ENCODE results near the gene LRP1.

Gene LRP1

DNA sequence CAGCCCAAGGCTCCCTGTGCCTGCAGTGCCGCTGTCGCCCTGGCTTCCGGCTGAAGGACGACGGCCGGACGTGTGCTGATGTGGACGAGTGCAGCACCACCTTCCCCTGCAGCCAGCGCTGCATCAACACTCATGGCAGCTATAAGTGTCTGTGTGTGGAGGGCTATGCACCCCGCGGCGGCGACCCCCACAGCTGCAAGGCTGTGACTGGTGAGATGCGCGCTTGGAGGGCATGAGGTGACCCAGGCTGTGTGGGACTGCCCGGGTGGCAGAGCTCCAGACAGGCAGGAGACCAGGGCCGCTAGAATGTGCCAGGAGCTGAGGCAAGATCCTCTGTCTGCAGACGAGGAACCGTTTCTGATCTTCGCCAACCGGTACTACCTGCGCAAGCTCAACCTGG, 68.7 kb downstream of the LRP1 start:
- no peak for DNase-seq

DNA sequence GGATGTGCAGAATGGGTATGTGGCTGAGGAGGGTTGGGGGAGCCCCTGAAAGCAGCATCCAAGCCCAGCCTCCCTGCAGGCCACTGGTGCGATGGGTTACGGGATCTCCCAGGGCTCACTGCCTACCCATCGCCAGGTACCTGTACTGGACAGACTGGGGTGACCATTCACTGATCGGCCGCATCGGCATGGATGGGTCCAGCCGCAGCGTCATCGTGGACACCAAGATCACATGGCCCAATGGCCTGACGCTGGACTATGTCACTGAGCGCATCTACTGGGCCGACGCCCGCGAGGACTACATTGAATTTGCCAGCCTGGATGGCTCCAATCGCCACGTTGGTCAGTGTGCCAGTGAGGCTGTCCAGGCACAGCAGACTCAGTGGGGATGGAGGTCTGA, 70.0 kb downstream of the LRP1 start:
- DNase-seq: no peak

DNA sequence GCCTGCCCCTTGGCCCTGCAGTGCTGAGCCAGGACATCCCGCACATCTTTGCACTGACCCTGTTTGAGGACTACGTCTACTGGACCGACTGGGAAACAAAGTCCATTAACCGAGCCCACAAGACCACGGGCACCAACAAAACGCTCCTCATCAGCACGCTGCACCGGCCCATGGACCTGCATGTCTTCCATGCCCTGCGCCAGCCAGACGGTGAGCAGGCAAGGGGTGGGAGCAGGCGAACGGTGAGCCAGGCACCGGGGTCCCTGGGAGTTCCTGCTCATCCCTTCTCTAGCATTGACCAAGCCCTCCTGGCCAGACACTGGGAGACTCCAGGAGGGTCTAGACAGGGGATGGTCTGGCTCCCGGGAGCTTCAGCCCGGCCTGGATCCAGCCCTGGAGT, 70.9 kb downstream of the LRP1 start:
- no peak for DNase-seq

DNA sequence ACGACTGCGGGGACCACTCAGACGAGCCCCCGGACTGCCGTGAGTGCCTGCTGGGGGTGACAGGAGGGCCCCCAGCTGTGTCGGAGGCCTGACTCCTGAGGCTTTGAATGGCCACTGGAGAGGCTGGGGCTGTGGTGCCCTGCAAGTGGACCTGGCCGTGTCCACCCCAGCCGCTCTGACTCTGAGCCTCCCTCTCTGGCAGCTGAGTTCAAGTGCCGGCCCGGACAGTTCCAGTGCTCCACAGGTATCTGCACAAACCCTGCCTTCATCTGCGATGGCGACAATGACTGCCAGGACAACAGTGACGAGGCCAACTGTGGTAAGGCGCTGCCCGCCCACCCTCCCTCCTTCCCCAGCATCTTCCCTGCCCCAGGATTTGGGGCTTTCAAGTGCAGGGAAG, 72.2 kb downstream of the LRP1 start:
- no peak for DNase-seq

DNA sequence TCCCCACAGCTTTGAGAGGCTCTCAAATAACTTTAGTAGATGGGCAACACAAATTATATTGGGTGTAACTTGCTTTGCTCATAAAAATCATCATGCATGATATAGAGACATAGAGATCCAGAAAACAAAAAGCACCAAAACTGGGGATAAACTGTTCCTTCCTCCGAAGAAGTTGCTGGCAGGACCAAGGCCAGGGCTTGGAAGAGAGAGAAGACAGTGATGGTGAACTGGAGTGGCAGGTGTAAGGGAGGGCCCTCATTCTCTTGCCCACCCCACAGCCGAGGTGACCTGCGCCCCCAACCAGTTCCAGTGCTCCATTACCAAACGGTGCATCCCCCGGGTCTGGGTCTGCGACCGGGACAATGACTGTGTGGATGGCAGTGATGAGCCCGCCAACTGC, 72.9 kb downstream of the LRP1 start:
- no peak for DNase-seq

DNA sequence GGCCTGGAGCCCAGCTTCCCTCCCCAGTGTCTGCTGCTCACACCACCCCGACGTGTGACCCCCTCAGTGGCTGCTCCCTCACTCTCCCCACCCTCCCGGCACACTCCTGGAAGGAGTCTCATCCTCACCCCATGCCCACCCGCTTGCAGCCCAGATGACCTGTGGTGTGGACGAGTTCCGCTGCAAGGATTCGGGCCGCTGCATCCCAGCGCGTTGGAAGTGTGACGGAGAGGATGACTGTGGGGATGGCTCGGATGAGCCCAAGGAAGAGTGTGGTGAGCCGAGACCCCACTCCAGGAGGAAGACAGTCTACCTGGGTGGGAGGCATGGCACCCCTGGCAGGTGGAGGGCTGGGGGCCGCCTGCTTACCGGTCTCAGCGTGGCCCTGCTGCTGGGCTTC, 73.3 kb downstream of the LRP1 start:
- no peak for DNase-seq

DNA sequence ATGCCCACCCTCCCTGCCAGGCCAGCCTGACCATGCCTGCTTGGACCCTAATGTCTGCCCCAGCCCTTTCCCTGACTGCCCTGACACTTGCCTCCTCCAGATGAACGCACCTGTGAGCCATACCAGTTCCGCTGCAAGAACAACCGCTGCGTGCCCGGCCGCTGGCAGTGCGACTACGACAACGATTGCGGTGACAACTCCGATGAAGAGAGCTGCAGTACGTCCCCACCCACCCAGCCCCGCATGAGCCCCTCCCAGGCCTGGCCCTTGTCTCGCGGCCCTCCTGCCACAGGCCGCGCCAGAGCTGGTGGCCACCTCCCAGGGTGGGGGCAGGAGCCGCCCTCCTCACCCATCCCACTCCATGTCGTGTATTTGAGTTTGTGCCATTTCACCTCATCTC, 74.0 kb downstream of the LRP1 start:
- DNase-seq: no peak

DNA sequence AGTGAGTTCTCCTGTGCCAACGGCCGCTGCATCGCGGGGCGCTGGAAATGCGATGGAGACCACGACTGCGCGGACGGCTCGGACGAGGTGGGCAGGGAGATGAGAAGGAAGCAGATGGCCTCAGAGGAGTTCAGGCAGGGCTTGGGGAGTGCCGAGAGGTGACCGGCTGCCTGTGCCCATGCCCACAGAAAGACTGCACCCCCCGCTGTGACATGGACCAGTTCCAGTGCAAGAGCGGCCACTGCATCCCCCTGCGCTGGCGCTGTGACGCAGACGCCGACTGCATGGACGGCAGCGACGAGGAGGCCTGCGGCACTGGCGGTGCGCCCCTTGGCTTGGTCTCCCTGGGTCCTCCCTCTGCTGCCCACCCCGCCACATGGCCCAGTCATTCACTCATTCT, 74.9 kb downstream of the LRP1 start:
- DNase-seq: no peak

DNA sequence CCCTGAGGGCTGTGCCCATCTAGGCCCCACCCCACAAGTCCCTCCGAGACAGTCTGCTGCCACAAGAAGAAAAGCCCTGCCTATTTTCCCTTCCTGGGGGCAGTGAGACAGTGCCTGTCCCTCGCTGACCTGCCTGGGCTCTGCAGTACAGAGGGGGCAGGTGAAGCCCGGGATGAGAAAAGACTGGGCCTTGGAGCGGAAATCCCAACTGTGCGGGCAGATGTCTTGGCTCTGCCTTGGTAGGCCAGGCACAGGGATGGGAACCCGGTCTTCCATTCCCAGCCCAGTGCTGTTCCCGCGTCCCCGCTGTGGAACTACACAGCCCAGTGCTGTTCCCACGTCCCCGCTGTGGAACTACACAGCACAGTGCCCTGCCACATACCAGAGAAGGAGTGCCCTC, 75.5 kb downstream of the LRP1 start:
- no peak for DNase-seq

DNA sequence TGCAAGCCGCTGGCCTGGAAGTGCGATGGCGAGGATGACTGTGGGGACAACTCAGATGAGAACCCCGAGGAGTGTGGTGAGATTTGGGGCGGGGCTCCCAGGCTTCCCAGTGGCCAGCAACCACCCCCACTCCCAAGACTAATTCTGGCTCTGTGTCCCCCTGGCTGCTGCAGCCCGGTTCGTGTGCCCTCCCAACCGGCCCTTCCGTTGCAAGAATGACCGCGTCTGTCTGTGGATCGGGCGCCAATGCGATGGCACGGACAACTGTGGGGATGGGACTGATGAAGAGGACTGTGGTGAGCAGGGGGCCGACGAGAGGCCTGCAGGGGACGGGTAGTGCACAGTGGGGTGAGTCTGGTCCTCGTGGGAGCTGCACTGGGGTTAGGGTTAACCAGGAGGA, 76.2 kb downstream of the LRP1 start:
- no peak for DNase-seq

DNA sequence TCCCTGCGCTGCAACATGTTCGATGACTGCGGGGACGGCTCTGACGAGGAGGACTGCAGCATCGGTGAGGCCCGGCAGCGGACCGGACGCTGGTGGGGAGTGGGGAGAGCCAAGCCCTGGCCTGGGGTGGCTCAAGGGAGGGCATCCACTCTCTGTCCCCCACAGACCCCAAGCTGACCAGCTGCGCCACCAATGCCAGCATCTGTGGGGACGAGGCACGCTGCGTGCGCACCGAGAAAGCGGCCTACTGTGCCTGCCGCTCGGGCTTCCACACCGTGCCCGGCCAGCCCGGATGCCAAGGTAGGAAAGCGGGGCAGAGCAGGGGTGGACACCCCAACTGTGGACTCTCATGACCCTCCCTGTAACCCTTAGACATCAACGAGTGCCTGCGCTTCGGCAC, 76.9 kb downstream of the LRP1 start:
- DNase-seq: no peak

DNA sequence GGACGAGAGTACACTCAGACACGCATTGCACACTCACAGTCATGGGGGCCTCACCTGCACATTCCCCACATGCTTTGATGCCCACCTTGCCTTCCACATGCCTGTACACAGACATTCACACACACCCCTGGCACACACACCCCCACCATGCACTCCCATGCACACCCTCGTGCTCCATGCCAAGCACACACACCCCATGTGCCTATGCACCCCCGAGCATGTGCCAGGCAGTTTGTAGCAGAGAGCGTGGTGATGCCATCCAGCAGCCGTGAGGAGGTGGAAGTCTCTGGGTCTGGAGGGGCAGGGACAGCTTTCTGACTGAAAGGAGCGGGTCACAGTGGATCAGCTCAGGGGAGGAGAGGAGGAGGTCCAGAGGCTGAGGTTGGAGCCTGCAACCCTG, 77.6 kb downstream of the LRP1 start:
- DNase-seq: no peak

DNA sequence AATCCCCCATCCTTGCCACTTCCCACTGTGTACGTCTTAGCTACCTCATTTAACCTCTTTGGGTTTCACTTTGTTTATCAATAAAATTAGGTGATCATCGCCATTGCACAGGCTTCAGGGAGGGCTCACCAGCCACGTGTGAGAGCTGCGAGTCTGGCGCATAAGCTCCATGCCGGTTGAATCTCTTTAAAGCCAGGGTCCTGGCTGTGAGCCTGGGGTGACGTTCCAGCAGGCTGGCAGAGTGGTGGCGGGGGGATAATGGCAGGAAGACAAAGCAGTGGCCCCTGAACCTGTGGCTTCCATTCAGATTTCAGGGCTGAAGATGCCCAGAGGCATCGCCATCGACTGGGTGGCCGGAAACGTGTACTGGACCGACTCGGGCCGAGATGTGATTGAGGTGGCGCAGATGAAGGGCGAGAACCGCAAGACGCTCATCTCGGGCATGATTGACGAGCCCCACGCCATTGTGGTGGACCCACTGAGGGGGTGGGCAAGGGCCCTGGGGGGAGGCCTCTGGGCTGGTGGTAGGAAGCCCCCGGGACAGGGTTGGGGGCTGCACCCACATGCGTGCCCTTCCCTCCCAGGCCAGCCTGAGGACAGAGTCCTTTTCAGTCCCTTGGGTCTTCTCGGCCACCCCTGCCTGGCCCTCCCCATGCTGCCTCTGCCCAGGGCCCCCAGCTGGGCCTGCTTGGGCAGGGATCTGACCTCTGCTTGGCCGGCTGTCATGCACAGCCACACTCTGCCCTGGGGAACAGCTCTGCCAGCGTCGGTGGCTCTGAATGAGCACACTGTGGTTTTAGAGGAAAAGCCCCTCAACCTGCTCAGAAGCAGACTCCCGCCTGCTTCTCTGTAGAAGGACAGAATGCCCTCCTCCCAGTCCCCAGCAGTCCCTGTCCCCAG, 79.7 kb downstream of the LRP1 start:
- DNase-seq: no peak

DNA sequence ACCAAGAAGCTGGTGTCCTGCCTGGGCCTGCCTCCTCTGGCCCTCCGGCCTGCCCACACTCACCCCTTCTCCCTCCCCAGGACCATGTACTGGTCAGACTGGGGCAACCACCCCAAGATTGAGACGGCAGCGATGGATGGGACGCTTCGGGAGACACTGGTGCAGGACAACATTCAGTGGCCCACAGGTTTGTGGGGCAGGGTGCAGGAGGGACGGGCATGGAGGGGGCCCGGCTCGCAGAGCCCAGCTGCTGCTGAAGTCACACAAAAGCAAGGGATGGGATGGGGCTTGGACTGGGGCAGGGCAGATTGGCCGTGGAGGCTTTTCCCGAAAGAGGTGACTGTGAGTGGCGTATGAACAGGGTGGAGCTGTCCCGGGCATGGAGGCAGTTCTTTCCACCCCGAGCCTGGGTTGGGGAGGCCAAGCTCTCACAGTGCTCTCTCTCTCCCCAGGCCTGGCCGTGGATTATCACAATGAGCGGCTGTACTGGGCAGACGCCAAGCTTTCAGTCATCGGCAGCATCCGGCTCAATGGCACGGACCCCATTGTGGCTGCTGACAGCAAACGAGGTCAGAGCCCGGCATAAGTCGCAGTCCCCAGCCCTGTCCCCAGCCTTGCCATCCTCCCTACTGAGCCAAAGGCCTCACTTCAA, 80.5 kb downstream of the LRP1 start:
- DNase-seq: no peak

DNA sequence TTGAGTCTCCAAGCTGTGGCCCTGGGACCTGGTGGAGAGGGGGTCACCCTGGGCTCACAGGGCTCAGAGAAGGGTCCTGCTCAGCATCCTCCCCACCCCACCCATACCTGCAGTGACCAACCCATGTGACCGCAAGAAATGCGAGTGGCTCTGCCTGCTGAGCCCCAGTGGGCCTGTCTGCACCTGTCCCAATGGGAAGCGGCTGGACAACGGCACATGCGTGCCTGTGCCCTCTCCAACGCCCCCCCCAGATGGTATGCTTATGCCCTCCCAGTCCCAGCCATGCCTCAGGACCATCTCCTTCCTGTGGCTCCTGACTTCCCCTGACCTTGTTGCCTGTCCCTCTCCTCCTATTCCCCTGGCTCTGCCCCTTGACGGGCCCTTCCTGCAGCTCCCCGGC, 81.6 kb downstream of the LRP1 start:
- no peak for DNase-seq

DNA sequence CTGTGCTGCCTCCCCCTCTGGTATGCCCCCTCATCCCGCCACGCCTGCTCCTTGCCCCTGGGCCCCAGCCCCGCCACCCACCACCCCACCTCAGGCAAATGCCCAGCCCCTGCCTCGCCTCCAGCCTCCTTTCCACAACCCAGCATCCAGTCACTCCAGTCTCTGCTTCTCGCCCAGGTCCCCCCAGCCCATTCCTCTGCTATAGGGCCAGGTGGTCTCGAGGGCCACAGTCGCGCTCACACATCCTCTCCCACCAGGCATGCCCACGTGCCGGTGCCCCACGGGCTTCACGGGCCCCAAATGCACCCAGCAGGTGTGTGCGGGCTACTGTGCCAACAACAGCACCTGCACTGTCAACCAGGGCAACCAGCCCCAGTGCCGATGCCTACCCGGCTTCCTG, 82.2 kb downstream of the LRP1 start:
- no peak for DNase-seq

DNA sequence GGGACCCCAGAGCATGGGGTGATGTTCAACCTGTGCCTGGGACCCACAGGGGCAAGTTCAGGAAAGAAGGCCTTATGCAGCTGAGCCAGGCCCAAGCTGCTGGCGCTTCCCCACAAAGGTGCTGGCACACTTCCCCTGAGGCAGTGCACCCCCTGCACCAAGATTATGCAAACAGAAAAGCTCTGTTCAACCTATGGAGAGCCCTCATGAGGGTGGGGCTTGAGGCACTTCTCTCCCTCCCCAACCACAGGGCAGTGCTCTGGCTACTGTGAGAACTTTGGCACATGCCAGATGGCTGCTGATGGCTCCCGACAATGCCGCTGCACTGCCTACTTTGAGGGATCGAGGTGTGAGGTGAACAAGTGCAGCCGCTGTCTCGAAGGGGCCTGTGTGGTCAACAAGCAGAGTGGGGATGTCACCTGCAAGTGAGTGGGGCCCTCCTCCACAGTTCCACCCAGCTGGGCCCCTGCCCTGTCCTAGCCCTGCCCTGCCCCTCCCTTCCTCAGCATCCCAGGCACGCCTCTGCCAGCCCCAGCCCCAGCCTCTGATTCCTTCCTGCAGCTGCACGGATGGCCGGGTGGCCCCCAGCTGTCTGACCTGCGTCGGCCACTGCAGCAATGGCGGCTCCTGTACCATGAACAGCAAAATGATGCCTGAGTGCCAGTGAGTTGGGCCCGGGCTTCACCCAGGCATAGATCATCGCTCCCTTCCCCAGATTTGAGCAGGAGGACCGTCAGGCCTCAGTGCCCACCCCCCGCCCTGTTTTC, 82.8 kb downstream of the LRP1 start:
- DNase-seq: no peak

DNA sequence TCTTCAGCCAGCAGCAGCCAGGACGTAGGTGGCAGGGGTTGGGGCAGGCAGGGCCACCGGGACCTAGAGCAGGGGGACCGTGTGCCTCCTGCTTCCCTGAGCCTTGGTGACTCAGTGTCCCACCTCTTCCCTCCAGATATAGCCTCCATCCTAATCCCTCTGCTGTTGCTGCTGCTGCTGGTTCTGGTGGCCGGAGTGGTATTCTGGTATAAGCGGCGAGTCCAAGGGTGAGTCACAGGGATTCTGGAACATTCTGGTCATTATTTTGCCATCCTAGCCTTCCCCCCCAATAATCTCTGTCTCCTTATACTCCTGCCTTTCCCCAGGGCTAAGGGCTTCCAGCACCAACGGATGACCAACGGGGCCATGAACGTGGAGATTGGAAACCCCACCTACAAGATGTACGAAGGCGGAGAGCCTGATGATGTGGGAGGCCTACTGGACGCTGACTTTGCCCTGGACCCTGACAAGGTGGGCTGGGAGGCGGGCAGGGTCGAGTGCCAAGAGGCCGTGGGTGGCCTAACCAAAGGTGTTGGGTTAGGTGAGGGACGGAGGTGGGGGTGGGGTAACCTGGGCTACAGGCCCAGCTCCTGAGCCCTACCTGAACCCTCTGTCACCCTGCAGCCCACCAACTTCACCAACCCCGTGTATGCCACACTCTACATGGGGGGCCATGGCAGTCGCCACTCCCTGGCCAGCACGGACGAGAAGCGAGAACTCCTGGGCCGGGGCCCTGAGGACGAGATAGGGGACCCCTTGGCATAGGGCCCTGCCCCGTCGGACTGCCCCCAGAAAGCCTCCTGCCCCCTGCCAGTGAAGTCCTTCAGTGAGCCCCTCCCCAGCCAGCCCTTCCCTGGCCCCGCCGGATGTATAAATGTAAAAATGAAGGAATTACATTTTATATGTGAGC, 83.8 kb downstream of the LRP1 start:
- no peak for DNase-seq

DNA sequence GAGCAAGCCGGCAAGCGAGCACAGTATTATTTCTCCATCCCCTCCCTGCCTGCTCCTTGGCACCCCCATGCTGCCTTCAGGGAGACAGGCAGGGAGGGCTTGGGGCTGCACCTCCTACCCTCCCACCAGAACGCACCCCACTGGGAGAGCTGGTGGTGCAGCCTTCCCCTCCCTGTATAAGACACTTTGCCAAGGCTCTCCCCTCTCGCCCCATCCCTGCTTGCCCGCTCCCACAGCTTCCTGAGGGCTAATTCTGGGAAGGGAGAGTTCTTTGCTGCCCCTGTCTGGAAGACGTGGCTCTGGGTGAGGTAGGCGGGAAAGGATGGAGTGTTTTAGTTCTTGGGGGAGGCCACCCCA, 84.4 kb downstream of the LRP1 start:
- DNase-seq: no peak

DNA sequence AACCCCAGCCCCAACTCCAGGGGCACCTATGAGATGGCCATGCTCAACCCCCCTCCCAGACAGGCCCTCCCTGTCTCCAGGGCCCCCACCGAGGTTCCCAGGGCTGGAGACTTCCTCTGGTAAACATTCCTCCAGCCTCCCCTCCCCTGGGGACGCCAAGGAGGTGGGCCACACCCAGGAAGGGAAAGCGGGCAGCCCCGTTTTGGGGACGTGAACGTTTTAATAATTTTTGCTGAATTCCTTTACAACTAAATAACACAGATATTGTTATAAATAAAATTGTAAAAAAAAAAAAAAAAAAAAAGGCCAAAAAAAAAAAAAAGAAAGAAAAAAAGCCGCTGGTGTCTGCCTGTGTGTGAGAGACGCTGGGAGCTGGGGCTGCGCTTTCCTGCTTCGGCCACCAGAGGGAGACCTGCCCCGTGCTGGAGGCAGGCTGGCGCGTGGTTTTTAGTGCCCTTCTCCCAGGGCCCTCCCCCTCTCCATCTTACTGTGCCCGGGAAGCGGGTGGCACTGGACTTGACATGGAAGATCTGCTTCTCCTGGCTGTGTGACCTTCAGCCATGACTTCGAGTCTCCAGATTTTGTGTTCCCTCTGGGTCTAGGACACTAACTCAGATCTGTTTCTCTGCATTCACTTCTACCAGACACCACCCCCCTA, 84.9 kb downstream of the LRP1 start:
- peak; percentile 87 to 89 for DNase-seq

DNA sequence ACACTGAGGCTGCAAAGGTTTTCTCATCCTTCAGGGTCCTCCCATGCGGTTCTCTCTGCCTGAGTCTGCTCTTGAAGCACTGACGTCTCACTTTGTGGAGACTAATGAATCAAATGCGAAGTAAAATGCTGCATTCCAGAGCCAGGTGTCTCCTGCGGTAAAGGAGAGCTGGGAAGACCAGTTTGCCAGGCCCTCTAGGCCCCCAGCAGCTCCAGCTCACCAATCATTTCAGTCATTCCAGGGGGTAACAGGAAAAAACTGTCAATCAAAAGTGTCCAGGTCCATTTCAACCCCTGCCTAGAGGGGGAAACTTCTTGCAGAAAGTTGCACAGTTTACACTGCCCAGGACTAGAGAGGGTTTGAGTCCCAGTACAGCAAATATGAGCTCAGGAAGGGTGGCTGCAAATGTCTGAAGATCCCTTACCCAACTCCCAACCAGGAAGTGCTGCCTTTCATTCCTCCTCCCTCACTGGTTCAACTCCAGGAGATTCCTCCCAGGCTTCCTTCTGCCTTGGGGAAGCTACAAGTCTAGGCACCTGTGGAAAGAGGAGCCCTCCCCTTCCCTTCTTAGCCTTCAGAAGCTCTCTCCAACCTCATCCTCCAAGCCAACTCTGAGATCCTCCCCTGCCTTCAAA, 85.6 kb downstream of the LRP1 start:
- no peak for DNase-seq

DNA sequence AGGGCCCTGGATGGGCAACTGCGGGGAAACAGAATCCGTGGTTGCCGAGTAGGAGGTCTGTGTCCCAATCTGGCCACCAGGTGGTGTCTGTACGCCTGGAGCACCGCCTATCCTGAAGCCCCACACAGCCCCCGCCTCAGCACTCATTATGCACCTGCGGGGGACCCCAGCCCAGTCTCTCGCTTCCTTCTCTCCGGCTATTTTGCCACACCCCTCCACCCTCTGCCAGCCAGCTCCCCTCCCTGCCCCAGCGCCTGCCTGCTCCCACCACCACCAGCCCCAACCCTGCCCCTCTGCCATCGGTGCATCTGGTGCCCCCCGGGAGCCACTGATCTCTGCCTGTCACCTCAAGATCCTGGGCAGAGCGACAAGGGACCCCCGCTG, 86.1 kb downstream of the LRP1 start:
- peak; percentile 77 to 78 for DNase-seq

All from stimulated activated CD4-positive, alpha-beta T cell treated with anti-CD3 and anti-CD28 coated beads, Interleukin-2, amount 100 ng/mL, for 24 hours (primary cell).